Upper lobe of right lung (tissue), 1 donor: ENCODE data around the gene TNFRSF19. TPM values are rescaled to one million over a fixed set of nuclear protein-coding genes. Genes with fewer than 3 reads are reported as not detected.
"Not testable (repeated sequence)": the region's sequence is repeated elsewhere in the genome, so short reads cannot be mapped to it uniquely, and the experiment has no call there.

Experiments
- ATAC-seq: fragments of 200-7000 bp; cut with Tn5 transposase; one replicate; pipeline ENCODE4 v1.9.1; 2020; ENCODE audit warnings: mild to moderate bottlenecking, moderate library complexity
- DNase-seq: peaks from one replicate; pipeline ENCODE4 v3.0.0-alpha.2; 2020
- H3K27ac ChIP-seq: fragments of 200-600 bp; one replicate; pipeline ENCODE4 v1.8.0; 2022
- H3K27me3 ChIP-seq: fragments of 200-600 bp; one replicate; pipeline ENCODE4 v1.8.0; 2022; ENCODE audit warnings: mild to moderate bottlenecking
- H3K36me3 ChIP-seq: fragments of 200-600 bp; one replicate; pipeline ENCODE4 v1.8.0; 2022
- H3K4me1 ChIP-seq: fragments of 200-600 bp; one replicate; pipeline ENCODE4 v1.8.0; 2022
- H3K4me3 ChIP-seq: fragments of 200-600 bp; one replicate; pipeline ENCODE4 v1.8.0; 2022; ENCODE audit warnings: mild to moderate bottlenecking
- H3K9me3 ChIP-seq: fragments of 200-600 bp; one replicate; pipeline ENCODE4 v1.8.0; 2022
- intact Hi-C: fragments of 100-400 bp; cut with DNase I; formaldehyde crosslinking; loops from one replicate; pipeline ENCODE4 v1.11.0; 2022
- long read RNA-seq: library from polyadenylated mRNA; unstranded; transcript quantifications from one replicate; pipeline ENCODE4 v2.0.0, GENCODE V29; 2021
- total RNA-seq: library from RNA; stranded (reverse); fragmentation: NEBNext Ultra II Directional; extraction: Animal tissue kit (Norgen Biotek cat#: 25700); gene quantifications from one replicate; pipeline ENCODE4 v1.2.1, GENCODE V29; 2021
- TF ChIP-seq, protein P1 (sequence below): fragments of 200-600 bp; IDR thresholded peaks from one replicate; pipeline ENCODE4 v1.8.0; 2022; ENCODE audit warnings: antibody characterized with exemption
- donor health status: DM: no; HTN: yes; CAD: no; lungs with severe emphysema.

The TNFRSF19 gene, protein sequence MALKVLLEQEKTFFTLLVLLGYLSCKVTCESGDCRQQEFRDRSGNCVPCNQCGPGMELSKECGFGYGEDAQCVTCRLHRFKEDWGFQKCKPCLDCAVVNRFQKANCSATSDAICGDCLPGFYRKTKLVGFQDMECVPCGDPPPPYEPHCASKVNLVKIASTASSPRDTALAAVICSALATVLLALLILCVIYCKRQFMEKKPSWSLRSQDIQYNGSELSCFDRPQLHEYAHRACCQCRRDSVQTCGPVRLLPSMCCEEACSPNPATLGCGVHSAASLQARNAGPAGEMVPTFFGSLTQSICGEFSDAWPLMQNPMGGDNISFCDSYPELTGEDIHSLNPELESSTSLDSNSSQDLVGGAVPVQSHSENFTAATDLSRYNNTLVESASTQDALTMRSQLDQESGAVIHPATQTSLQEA
- total RNA-seq = 17.9 TPM
- long read RNA-seq, full-length matches to known transcripts = 24 of 27 reads
- long read RNA-seq, partial matches to known transcripts = 0 of 27 reads
- long read RNA-seq, other reads (novel, unspliced or antisense) = 3 of 27 reads

DNA sequence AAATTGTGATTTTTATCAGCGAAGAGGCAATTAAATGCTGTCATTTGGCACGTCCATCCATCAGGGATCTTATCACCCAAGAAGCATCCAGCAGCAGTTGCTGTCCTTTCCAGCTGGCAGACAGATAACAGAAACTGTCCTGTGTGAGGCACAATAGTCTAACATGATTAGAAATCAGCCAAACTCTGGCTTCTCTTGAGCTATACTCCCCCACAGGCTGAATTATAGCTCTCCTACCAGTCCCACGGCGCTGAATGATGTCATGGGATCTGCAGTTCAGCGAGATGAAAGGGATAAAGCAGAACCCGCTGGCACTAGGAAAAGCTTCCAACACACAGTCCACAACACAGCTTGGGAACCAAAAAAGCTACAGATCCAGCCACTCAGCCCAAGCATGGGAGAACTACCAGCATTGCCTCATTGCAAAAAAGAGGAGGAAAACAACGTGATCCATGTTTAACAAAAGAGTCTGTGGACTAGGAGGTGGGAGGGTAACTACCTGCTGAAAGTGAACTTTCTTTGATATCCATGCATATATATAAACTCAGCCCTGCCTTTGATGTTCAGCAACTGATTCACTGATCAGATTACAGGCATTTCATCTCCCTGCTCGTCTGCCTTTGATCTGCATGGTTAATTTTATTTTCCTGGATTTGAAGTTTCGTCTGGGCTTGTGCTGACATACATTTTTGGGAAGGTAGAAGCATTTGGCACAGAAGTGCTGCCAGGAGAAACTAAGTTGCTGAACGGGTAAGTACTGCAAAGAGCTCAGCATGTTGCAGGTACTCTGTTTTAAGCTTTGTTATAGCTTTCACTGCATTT is at the start of gene TNFRSF19:
Gene TNFRSF19 (plus strand): TSS at position 314 of the 822 bp plus-strand sequence. CDS start 19,772 bp downstream, outside the sequence.
- intact Hi-C loops = loop anchor here (10.0 kb wide), 1 partner anchor 304 kb away; no protein-coding TSS in a partner anchor
- DNase-seq = no peak
- Histone ChIP-seq H3K9me3 (no peaks in the 10 kb centered on the region), H3K27ac (peak within 1 kb of the TSS; percentile 15), H3K36me3 (no peaks in the 10 kb centered on the region), H3K4me3 (peak within 1 kb of the TSS; percentile 37), H3K4me1 (no peaks in the 10 kb centered on the region), H3K27me3 (no peaks in the 10 kb centered on the region)
- ATAC-seq = peak; percentile 50
- TF ChIP-seq, protein P1, sequence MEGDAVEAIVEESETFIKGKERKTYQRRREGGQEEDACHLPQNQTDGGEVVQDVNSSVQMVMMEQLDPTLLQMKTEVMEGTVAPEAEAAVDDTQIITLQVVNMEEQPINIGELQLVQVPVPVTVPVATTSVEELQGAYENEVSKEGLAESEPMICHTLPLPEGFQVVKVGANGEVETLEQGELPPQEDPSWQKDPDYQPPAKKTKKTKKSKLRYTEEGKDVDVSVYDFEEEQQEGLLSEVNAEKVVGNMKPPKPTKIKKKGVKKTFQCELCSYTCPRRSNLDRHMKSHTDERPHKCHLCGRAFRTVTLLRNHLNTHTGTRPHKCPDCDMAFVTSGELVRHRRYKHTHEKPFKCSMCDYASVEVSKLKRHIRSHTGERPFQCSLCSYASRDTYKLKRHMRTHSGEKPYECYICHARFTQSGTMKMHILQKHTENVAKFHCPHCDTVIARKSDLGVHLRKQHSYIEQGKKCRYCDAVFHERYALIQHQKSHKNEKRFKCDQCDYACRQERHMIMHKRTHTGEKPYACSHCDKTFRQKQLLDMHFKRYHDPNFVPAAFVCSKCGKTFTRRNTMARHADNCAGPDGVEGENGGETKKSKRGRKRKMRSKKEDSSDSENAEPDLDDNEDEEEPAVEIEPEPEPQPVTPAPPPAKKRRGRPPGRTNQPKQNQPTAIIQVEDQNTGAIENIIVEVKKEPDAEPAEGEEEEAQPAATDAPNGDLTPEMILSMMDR = no peak

DNA sequence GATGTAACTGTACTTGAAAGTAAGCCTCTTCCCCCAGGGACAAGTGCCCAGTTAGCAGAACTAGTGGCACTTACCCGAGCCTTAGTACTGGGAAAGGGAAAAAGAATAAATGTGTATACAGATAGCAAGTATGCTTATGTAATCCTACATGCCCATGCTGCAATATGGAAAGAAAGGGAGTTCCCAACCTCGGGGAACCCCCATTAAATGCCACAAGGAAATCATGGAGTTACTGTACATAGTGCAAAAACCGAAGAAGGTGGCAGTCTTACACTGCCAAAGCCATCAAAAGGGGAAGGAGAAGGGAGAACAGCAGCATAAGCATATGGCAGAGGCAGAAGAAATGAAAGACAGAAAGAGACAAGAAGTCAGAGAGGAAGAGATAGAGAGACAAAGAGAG is 40.3 kb upstream of the TNFRSF19 start:
- H3K36me3 ChIP-seq, H3K4me3 ChIP-seq, H3K4me1 ChIP-seq, H3K27ac ChIP-seq, H3K9me3 ChIP-seq, DNase-seq, ATAC-seq, H3K27me3 ChIP-seq, intact Hi-C loops: not testable (repeated sequence)

DNA sequence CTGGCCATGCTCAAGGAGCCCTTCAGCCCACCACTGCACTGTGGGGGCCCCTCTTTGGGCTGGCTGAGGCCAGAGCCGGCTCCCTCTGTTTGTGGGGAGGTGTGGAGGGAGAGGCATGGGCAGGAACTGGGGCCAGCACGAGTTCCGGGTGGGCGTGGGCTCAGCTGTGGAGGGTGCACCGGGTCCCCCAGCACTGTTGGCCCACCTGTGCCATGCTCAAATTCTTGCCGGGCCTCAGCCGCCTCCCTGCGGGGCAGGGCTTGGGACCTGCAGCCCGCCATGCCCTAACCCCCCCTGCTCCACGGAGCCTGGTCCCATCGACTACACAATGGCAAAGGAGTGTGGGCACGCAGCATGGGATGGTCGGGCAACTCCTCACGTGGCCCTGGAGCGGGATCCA is 38.8 kb upstream of the TNFRSF19 start:
- intact Hi-C loops = no loop called here
- Histone ChIP-seq H3K9me3 (no peaks in the 10 kb centered on the region), H3K27me3 (no peaks in the 10 kb centered on the region), H3K4me3 (no peak overlapping the region), H3K36me3 (no peaks in the 10 kb centered on the region), H3K4me1 (no peaks in the 10 kb centered on the region), H3K27ac (no peak overlapping the region)
- ATAC-seq (no peak), DNase-seq (no peak)
- TF ChIP-seq, protein P1 = no peak

DNA sequence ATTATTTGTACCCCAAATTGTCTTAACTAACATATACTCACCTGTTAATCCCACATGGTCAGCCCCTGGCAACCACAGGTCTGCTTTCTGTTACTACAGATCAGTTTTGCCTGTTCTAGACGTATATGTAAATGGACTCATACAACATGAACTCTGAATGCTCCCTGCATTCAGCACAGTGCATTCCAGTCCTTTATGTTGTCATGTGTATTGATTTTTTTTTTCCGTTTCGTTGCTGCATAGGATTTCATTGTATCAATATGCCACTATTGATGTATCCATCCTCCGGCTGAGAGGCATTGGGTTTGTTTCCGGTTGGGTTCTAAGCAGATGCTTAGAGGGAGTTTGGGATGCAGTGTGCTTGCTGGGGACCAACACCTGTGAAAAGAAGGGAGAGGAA is 36.1 kb upstream of the TNFRSF19 start:
- Histone ChIP-seq H3K27me3 (no peaks in the 10 kb centered on the region), H3K9me3 (no peaks in the 10 kb centered on the region), H3K27ac (no peak overlapping the region), H3K4me3 (no peak overlapping the region), H3K36me3 (no peaks in the 10 kb centered on the region), H3K4me1 (no peaks in the 10 kb centered on the region)
- intact Hi-C loops = no loop called here
- TF ChIP-seq, protein P1 = no peak
- ATAC-seq (no peak), DNase-seq (no peak)

DNA sequence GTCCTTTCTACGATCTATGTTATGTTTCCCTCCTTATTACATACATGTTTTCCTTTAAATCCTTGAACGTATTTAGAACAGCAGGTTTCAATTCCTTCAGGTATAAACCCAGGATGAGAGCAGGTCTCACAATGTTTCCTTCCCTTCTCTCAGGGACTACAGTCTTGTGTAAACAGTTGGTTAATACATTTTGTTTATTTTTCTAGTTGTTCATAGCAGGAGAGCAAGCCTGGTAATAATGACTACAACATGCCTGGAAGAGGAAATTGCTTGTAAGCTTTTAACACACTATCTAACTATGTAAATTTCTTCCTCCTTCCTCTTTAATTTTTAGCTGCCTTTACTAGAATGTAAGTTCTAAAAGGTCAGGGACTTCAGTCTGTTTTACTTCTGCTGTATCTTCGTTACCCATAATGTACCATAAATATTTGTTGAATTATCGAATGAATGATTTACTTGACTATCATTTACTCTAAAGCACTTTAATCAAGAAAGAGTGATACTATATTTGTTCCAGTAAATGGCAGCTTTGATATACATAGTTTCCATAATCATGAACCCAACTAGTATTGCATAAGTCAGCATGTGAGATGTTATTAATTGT is 28.9 kb upstream of the TNFRSF19 start:
- Histone ChIP-seq H3K27ac (no peak overlapping the region), H3K9me3 (no peaks in the 10 kb centered on the region), H3K4me1 (no peaks in the 10 kb centered on the region), H3K36me3 (no peaks in the 10 kb centered on the region), H3K4me3 (no peak overlapping the region), H3K27me3 (no peaks in the 10 kb centered on the region)
- intact Hi-C loops = no loop called here
- peak; percentile 37 for ATAC-seq
- no peak for DNase-seq
- TF ChIP-seq, protein P1 = no peak
